Body of pancreas (tissue), 4 donors: Measurements from ENCODE around the gene EID1.

ENCODE experiments used
- CTCF ChIP-seq, 7 experiments: fragments of 450-650 bp in 4 of 7; fragments of 200-600 bp in 3 of 7; sonication (generic) in 3 of 7; IDR thresholded peaks; one replicate each; pipeline ENCODE4 v1.5.1; 2016 to 2019; ENCODE audit warnings: antibody characterized with exemption in 7 of 7
- POLR2A ChIP-seq, 3 donors: fragments of 450-650 bp; IDR thresholded peaks; one replicate each; pipeline ENCODE4 v1.6.1; 2016; ENCODE audit warnings: antibody characterized with exemption in 3 of 3, mild to moderate bottlenecking in 2 of 3

DNA sequence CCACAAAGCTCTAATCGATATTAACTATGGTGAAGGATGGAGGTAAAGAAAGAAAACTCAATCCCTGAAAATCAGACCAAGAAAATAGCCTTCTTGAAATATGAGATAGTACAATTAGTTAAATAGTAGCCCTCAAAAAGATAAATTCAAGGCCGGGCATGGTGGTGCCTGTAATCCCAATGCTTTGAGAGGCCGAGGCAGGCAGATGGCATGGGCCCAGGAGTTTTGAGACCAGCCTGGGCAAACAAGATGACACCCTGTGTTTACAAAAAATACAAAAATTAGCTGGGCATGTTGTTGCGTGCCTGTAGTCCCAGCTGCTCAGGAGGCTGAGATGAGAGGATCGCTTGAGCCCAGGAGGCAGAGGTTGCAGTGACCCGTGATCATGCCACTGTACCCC is 35.4 kb upstream of the EID1 start:
- TF ChIP-seq CTCF (IDR thresholded peaks at IDR 0.05) (no peak), POLR2A (IDR thresholded peaks at IDR 0.05) (no peak)
